ENCODE measurements around the gene TBC1D14.

The TBC1D14 gene

GRCh38 chr4:6996481-6996880, 86.9 kb downstream of the TBC1D14 start:
- Histone ChIP-seq H3K27me3 (no peaks in the 10 kb centered on the region), H3K4me3 (ENCODE audit: low read depth, low read length) (no peak overlapping the region), H3K9me3 (no peaks in the 10 kb centered on the region), H3K36me3 (peaks cover 56% of the 10 kb centered on the region), H3K4me1 (peaks cover 4% of the 10 kb centered on the region; the same call in 1 of the 2 replicates)
- TF ChIP-seq CTCF (IDR thresholded peaks at IDR 0.05; ENCODE audit: low read depth, low read length): no peak
- no peak for DNase-seq

- Histone ChIP-seq H3K4me3 (ENCODE audit: low read depth, low read length) (no peak overlapping the region), H3K27me3 (no peaks in the 10 kb centered on the region), H3K4me1 (no peaks in the 10 kb centered on the region), H3K9me3 (no peaks in the 10 kb centered on the region), H3K36me3 (peaks cover 56% of the 10 kb centered on the region)
- TF ChIP-seq CTCF (IDR thresholded peaks at IDR 0.05; ENCODE audit: low read depth, low read length): no peak
- no peak for DNase-seq
Measured at GRCh38 chr4:6999172-7000086, 89.8 kb downstream of the TBC1D14 start.

GRCh38 chr4:7000421-7001176, 91.0 kb downstream of the TBC1D14 start:
- Histone ChIP-seq H3K9me3 (no peaks in the 10 kb centered on the region), H3K4me3 (ENCODE audit: low read depth, low read length) (no peak overlapping the region), H3K4me1 (no peaks in the 10 kb centered on the region), H3K36me3 (peaks cover 59% of the 10 kb centered on the region), H3K27me3 (no peaks in the 10 kb centered on the region)
- DNase-seq: no peak
- no peak for TF ChIP-seq CTCF (IDR thresholded peaks at IDR 0.05; ENCODE audit: low read depth, low read length)

GRCh38 chr4:7001271-7001670, 91.6 kb downstream of the TBC1D14 start:
- H3K4me3 ChIP-seq (ENCODE audit: low read depth, low read length): no peak overlapping the region
- H3K9me3 ChIP-seq: no peaks in the 10 kb centered on the region
- peaks cover 59% of the 10 kb centered on the region for H3K36me3 ChIP-seq
- DNase-seq: no peak
- H3K27me3 ChIP-seq: no peaks in the 10 kb centered on the region
- TF ChIP-seq CTCF (IDR thresholded peaks at IDR 0.05; ENCODE audit: low read depth, low read length): no peak
- H3K4me1 ChIP-seq: no peaks in the 10 kb centered on the region

- H3K36me3 ChIP-seq: peaks cover 61% of the 10 kb centered on the region
- no peak for TF ChIP-seq CTCF (IDR thresholded peaks at IDR 0.05; ENCODE audit: low read depth, low read length)
Measured at GRCh38 chr4:7002336-7002735, 92.7 kb downstream of the TBC1D14 start.

More at GRCh38 chr4:7002336-7002735, 92.7 kb downstream of the TBC1D14 start:
- H3K27me3 ChIP-seq: no peaks in the 10 kb centered on the region
- H3K4me3 ChIP-seq (ENCODE audit: low read depth, low read length): no peak overlapping the region
- DNase-seq: no peak
- H3K9me3 ChIP-seq: no peaks in the 10 kb centered on the region
- H3K4me1 ChIP-seq: no peaks in the 10 kb centered on the region

All from BE2C (cell line).